ENCODE measurements around the gene FLT3.
"Not testable (repeated sequence)": the region's sequence is repeated elsewhere in the genome, so short reads cannot be mapped to it uniquely, and the experiment has no call there.

GRCh38 chr13:27964206-27964605, 136.2 kb downstream of the FLT3 start:
- TF ChIP-seq, protein P1, sequence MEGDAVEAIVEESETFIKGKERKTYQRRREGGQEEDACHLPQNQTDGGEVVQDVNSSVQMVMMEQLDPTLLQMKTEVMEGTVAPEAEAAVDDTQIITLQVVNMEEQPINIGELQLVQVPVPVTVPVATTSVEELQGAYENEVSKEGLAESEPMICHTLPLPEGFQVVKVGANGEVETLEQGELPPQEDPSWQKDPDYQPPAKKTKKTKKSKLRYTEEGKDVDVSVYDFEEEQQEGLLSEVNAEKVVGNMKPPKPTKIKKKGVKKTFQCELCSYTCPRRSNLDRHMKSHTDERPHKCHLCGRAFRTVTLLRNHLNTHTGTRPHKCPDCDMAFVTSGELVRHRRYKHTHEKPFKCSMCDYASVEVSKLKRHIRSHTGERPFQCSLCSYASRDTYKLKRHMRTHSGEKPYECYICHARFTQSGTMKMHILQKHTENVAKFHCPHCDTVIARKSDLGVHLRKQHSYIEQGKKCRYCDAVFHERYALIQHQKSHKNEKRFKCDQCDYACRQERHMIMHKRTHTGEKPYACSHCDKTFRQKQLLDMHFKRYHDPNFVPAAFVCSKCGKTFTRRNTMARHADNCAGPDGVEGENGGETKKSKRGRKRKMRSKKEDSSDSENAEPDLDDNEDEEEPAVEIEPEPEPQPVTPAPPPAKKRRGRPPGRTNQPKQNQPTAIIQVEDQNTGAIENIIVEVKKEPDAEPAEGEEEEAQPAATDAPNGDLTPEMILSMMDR (IDR thresholded peaks at IDR 0.05; ENCODE audit: insufficient read depth, low read length, poor library complexity, severe bottlenecking), result not testable (repeated sequence)
- TF ChIP-seq EZH2phosphoT487 (conservative IDR thresholded peaks at IDR 0.05; ENCODE audit: low read length), result not testable (repeated sequence)
